ENCODE data around the gene WDR31.

DNA sequence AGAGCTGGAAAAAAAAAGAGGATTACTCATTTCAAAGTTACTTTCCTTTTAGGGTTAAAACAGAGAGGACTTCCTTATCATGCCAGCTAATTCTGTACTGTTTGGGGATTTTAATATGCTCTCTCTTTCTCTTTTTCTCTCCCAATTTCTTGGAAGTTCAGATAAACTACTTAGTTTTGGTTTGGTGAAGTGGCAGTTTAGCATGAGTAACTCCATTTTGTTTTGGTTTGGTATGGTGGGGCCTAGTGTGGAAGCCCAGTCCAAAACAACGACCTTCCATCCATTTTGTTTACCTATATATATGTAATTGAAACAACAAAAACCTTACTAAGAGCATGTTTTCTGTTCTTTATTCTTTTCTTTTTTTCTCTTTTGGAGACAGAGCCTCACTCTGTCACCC, 5.6 kb upstream of the WDR31 start:
- TF ChIP-seq, protein P1, sequence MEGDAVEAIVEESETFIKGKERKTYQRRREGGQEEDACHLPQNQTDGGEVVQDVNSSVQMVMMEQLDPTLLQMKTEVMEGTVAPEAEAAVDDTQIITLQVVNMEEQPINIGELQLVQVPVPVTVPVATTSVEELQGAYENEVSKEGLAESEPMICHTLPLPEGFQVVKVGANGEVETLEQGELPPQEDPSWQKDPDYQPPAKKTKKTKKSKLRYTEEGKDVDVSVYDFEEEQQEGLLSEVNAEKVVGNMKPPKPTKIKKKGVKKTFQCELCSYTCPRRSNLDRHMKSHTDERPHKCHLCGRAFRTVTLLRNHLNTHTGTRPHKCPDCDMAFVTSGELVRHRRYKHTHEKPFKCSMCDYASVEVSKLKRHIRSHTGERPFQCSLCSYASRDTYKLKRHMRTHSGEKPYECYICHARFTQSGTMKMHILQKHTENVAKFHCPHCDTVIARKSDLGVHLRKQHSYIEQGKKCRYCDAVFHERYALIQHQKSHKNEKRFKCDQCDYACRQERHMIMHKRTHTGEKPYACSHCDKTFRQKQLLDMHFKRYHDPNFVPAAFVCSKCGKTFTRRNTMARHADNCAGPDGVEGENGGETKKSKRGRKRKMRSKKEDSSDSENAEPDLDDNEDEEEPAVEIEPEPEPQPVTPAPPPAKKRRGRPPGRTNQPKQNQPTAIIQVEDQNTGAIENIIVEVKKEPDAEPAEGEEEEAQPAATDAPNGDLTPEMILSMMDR (IDR thresholded peaks at IDR 0.05): no peak
- TF ChIP-seq POLR2A (IDR thresholded peaks at IDR 0.05) (no peak), POLR2AphosphoS5 (IDR thresholded peaks at IDR 0.05) (no peak)

Measured in stomach (tissue), 4 donors.